KMS-11 (cell line): ENCODE data around the gene SKI.

Experiments
- H2AFZ ChIP-seq: fragments of 200-600 bp; sonication (generic); 2 replicates; pipeline ENCODE4 v1.6.1; 2016; ENCODE audit warnings: antibody characterized with exemption, mixed run types, low read depth
- H3K27ac ChIP-seq: fragments of 200-600 bp; sonication (generic); 2 replicates; pipeline ENCODE4 v1.6.1; 2016; ENCODE audit warnings: mild to moderate bottlenecking, mixed run types
- H3K27me3 ChIP-seq: fragments of 200-600 bp; sonication (generic); 2 replicates; pipeline ENCODE4 v1.6.1; 2017; ENCODE audit warnings: mild to moderate bottlenecking, low read depth, mixed run types, moderate library complexity; ENCODE audit not compliant: insufficient read depth
- H3K36me3 ChIP-seq: fragments of 200-600 bp; sonication (generic); 2 replicates; pipeline ENCODE4 v1.6.1; 2017; ENCODE audit warnings: mild to moderate bottlenecking, mixed run types; ENCODE audit not compliant: insufficient read depth
- H3K4me1 ChIP-seq: fragments of 200-600 bp; sonication (generic); 2 replicates; pipeline ENCODE4 v1.6.1; 2016; ENCODE audit warnings: mild to moderate bottlenecking, low read depth, mixed run types; ENCODE audit not compliant: poor library complexity, severe bottlenecking
- H3K4me2 ChIP-seq: fragments of 200-600 bp; sonication (generic); 2 replicates; pipeline ENCODE4 v1.7.0; 2016; ENCODE audit warnings: mild to moderate bottlenecking, mixed run types
- H3K4me3 ChIP-seq: fragments of 200-600 bp; sonication (generic); IDR thresholded peaks from 2 replicates; pipeline ENCODE4 v1.6.1; 2017; ENCODE audit warnings: low read depth, low read length, mixed read lengths; ENCODE audit not compliant: insufficient read depth
- H3K79me2 ChIP-seq: fragments of 200-600 bp; sonication (generic); 2 replicates; pipeline ENCODE4 v1.6.1; 2016; ENCODE audit warnings: low read depth, mixed run types; ENCODE audit not compliant: insufficient read depth
- H3K9ac ChIP-seq: fragments of 200-600 bp; sonication (generic); 2 replicates; pipeline ENCODE4 v1.6.1; 2016; ENCODE audit warnings: mild to moderate bottlenecking, mixed run types
- H4K20me1 ChIP-seq: fragments of 200-600 bp; sonication (generic); 2 replicates; pipeline ENCODE4 v1.6.1; 2016; ENCODE audit warnings: mild to moderate bottlenecking, mixed run types; ENCODE audit not compliant: insufficient read depth
- CTCF ChIP-seq: fragments of 200-600 bp; sonication (generic); conservative IDR thresholded peaks from 2 replicates; pipeline ENCODE4 v1.6.1; 2017; ENCODE audit warnings: low read depth, mild to moderate bottlenecking, antibody characterized with exemption, low read length, moderate library complexity, mixed read lengths

Gene SKI

GRCh38 chr1:2210084-2210653 is 17.9 kb upstream of the SKI start:
- no peak overlapping the region for H3K9ac ChIP-seq
- no peak overlapping the region for H2AFZ ChIP-seq
- H3K4me1 ChIP-seq, result no peaks in the 10 kb centered on the region
- TF ChIP-seq CTCF, result no peak
- no peaks in the 10 kb centered on the region for H3K36me3 ChIP-seq
- no peak overlapping the region for H3K4me3 ChIP-seq
- peaks cover 58% of the 10 kb centered on the region for H3K27me3 ChIP-seq
- no peak overlapping the region for H3K27ac ChIP-seq
- no peaks in the 10 kb centered on the region for H4K20me1 ChIP-seq
- no peaks in the 10 kb centered on the region for H3K79me2 ChIP-seq
- no peak overlapping the region for H3K4me2 ChIP-seq

GRCh38 chr1:2210786-2211185 is 17.3 kb upstream of the SKI start:
- H3K79me2 ChIP-seq, result no peaks in the 10 kb centered on the region
- no peaks in the 10 kb centered on the region for H3K4me1 ChIP-seq
- H3K9ac ChIP-seq, result no peak overlapping the region
- no peak overlapping the region for H3K4me3 ChIP-seq
- no peak for TF ChIP-seq CTCF
- H3K27ac ChIP-seq, result no peak overlapping the region
- no peaks in the 10 kb centered on the region for H3K36me3 ChIP-seq
- peaks cover 58% of the 10 kb centered on the region for H3K27me3 ChIP-seq
- no peak overlapping the region for H3K4me2 ChIP-seq
- no peak overlapping the region for H2AFZ ChIP-seq
- no peaks in the 10 kb centered on the region for H4K20me1 ChIP-seq

- TF ChIP-seq CTCF, result no peak
- Histone ChIP-seq H2AFZ (no peak overlapping the region), H3K4me1 (no peaks in the 10 kb centered on the region), H3K27me3 (peaks cover 52% of the 10 kb centered on the region), H3K4me2 (no peak overlapping the region), H3K4me3 (no peak overlapping the region), H3K27ac (no peak overlapping the region), H3K79me2 (no peaks in the 10 kb centered on the region), H3K36me3 (no peaks in the 10 kb centered on the region), H3K9ac (no peak overlapping the region), H4K20me1 (no peaks in the 10 kb centered on the region)
Measured at GRCh38 chr1:2212274-2212531, 15.9 kb upstream of the SKI start.

GRCh38 chr1:2212532-2213491 is 15.3 kb upstream of the SKI start:
- Histone ChIP-seq H3K4me2 (no peak overlapping the region), H4K20me1 (no peaks in the 10 kb centered on the region), H3K4me1 (no peaks in the 10 kb centered on the region), H3K27ac (no peak overlapping the region), H3K4me3 (no peak overlapping the region), H3K27me3 (peaks cover 55% of the 10 kb centered on the region), H2AFZ (no peak overlapping the region), H3K9ac (no peak overlapping the region), H3K79me2 (no peaks in the 10 kb centered on the region), H3K36me3 (no peaks in the 10 kb centered on the region)
- TF ChIP-seq CTCF, result no peak
